ENCODE data around the gene ZBTB46.

DNA sequence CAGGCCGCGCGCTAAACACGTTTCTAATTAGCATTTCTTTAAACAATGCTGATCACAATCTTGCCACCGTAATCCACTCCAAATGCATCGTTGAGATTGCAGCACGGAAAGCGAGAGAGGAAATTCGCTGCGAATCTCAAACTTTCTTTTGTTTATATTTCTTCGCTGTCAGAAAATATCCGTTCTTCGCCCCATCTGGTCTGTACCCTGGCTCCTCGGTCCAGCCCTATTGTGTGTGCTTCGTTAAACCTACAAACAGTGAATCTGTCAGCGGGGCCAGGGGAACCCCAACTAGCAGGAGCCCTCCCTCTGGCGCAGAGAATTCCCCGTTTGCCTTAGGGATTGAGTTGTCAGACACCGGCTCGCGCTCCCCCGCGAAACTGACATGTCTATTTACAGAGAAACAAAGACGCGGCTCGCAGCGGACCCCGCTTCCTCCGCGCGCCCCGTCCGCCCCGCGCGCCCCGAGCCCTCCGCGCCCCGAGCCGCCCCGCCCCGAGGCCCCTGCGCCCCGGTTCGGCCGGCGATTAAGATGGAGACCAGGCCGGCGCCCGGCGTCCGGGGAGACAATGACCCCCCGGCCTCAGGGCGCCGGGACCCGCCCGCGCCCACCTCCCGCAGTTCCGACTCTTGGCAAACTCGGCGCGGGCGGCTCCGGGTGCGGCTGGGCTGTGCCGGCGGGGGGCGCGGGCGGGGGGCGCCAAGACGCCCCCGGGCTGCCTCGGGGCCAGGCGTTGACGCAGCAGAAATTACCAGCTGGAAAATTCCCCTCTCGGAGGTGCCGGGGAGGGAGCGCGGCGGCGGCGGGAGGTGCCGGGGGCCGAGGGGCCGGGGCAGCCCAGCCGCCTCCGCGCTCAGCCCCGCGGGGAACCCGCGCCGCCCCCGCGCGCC is 874 bp downstream of the ZBTB46 start:
- TF ChIP-seq POLR2AphosphoS5 (IDR thresholded peaks at IDR 0.05; ENCODE audit: low read depth, low read length) (no peak), TAF1 (IDR thresholded peaks at IDR 0.05; ENCODE audit: borderline replicate concordance, insufficient read depth, low read length) (no peak)
- TF ChIP-seq, protein P1, sequence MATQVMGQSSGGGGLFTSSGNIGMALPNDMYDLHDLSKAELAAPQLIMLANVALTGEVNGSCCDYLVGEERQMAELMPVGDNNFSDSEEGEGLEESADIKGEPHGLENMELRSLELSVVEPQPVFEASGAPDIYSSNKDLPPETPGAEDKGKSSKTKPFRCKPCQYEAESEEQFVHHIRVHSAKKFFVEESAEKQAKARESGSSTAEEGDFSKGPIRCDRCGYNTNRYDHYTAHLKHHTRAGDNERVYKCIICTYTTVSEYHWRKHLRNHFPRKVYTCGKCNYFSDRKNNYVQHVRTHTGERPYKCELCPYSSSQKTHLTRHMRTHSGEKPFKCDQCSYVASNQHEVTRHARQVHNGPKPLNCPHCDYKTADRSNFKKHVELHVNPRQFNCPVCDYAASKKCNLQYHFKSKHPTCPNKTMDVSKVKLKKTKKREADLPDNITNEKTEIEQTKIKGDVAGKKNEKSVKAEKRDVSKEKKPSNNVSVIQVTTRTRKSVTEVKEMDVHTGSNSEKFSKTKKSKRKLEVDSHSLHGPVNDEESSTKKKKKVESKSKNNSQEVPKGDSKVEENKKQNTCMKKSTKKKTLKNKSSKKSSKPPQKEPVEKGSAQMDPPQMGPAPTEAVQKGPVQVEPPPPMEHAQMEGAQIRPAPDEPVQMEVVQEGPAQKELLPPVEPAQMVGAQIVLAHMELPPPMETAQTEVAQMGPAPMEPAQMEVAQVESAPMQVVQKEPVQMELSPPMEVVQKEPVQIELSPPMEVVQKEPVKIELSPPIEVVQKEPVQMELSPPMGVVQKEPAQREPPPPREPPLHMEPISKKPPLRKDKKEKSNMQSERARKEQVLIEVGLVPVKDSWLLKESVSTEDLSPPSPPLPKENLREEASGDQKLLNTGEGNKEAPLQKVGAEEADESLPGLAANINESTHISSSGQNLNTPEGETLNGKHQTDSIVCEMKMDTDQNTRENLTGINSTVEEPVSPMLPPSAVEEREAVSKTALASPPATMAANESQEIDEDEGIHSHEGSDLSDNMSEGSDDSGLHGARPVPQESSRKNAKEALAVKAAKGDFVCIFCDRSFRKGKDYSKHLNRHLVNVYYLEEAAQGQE (IDR thresholded peaks at IDR 0.05; ENCODE audit: insufficient read depth in 1 of 2, low read depth in 2 of 2, low read length in 2 of 2): no peak
